SU-DHL-6 (cell line): Measurements from ENCODE around the gene P4HTM.

ENCODE experiments used
- H2AFZ ChIP-seq: fragments of 200-600 bp; sonication (generic); 2 replicates; pipeline ENCODE4 v1.6.1; 2014; ENCODE audit warnings: low read depth, mild to moderate bottlenecking, moderate library complexity, mixed read lengths, antibody characterized with exemption, low read length; ENCODE audit not compliant: severe bottlenecking
- H3F3A ChIP-seq: fragments of 200-600 bp; shearing (Covaris generic); 2 replicates; pipeline ENCODE4 v1.6.0; 2016; ENCODE audit warnings: antibody characterized with exemption, mild to moderate bottlenecking; ENCODE audit not compliant: insufficient read depth
- H3K27ac ChIP-seq: fragments of 200-600 bp; sonication (generic); 2 replicates; pipeline ENCODE4 v1.5.1; 2016; ENCODE audit warnings: low read depth, mild to moderate bottlenecking, low read length, moderate library complexity, mixed read lengths
- H3K27me3 ChIP-seq: fragments of 200-600 bp; sonication (generic), shearing (Covaris generic); 2 replicates; pipeline ENCODE4 v1.6.0; 2014; ENCODE audit warnings: mild to moderate bottlenecking, low read length
- H3K36me3 ChIP-seq: fragments of 200-600 bp; sonication (generic); 2 replicates; pipeline ENCODE4 v1.6.1; 2014; ENCODE audit warnings: mild to moderate bottlenecking, low read length, mixed read lengths
- H3K4me2 ChIP-seq: fragments of 300-600, 200-600 bp; shearing (Covaris generic), sonication (generic); 2 replicates; pipeline ENCODE4 v1.6.0; 2014; ENCODE audit warnings: low read length, low read depth, mild to moderate bottlenecking; ENCODE audit not compliant: poor library complexity, severe bottlenecking
- H3K4me3 ChIP-seq: fragments of 200-600 bp; sonication (generic); 2 replicates; pipeline ENCODE4 v1.5.1; 2014; ENCODE audit warnings: antibody characterized with exemption, low read length, mild to moderate bottlenecking, mixed read lengths; ENCODE audit not compliant: insufficient read depth, poor library complexity, severe bottlenecking
- H3K79me2 ChIP-seq: fragments of 200-600 bp; sonication (generic); 2 replicates; pipeline ENCODE4 v1.6.1; 2014; ENCODE audit warnings: mild to moderate bottlenecking, low read length, moderate library complexity; ENCODE audit not compliant: insufficient read depth
- H3K9ac ChIP-seq: fragments of 200-600 bp; sonication (generic); 2 replicates; pipeline ENCODE4 v1.7.0; 2014; ENCODE audit warnings: mild to moderate bottlenecking, low read length
- H3K9me2 ChIP-seq: fragments of 200-600 bp; sonication (generic); replicated peaks from 2 replicates; pipeline ENCODE4 v1.6.1; 2014; ENCODE audit warnings: low read length; ENCODE audit not compliant: insufficient read depth
- H3K9me3 ChIP-seq: fragments of 200-600 bp; sonication (generic); 2 replicates; pipeline ENCODE4 v1.6.1; 2014; ENCODE audit warnings: low read length, mixed read lengths; ENCODE audit not compliant: insufficient read depth
- H4K20me1 ChIP-seq: fragments of 200-600 bp; sonication (generic); 2 replicates; pipeline ENCODE4 v1.6.1; 2014; ENCODE audit warnings: low read depth, mild to moderate bottlenecking, antibody characterized with exemption, low read length, moderate library complexity, mixed read lengths
- CTCF ChIP-seq: fragments of 200-600 bp; sonication (generic); IDR thresholded peaks from one replicate; pipeline ENCODE4 v1.5.1; 2017; ENCODE audit warnings: antibody characterized with exemption, mild to moderate bottlenecking, low read length, moderate library complexity; ENCODE audit not compliant: insufficient read depth, poor library complexity, severe bottlenecking
- EZH2phosphoT487 ChIP-seq: fragments of 200-600 bp; sonication (generic), shearing (Covaris generic); conservative IDR thresholded peaks from 2 replicates; pipeline ENCODE4 v1.6.1; 2018; ENCODE audit warnings: mild to moderate bottlenecking, antibody characterized with exemption, low read length, moderate library complexity, mixed read lengths

Gene P4HTM

DNA sequence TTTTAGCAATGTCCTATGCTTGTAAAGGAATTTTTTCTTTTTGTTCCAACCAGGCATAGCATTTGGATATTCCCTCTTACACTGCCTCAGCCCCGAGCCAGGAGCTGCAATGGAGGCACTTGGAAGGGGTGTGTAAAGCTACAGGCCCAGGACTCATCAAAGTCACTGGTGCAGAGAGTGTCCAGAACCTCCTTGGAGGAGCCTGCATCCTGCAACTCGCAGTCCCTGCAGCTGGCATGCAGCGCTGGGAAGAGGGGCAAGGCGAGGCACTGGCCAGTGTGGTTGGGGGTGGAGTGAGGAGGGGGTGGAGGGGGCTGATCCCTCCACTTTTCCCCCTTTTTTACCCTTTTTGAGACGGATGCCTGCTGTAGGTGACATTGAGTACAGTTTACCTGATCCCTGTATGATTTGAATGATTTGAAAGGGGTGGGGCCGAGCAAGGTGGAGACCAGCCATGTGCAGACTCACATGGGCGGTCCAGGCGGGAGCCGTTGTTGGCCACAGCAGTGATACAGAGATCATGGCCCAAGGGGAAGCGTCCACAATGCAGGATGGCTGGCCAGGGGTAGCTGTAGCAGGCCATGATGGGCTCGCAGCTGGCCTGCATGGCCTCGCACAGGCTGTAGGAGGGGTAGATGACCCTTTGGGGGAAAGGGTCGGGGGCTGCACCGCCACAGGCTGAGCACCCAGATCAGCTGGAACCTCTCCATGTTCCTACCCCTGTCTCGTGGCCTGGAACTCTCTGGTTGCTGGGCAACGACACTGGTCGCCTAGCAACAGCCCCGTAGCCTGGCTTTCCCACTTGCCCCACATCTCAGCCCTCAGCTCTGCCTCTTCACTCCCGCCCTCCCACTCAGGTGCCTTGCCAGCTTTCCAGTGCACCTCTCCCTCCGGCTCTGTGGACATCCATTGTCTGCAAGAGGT, 7.9 kb downstream of the P4HTM start:
- TF ChIP-seq CTCF = no peak
- no peak for TF ChIP-seq EZH2phosphoT487
- Histone ChIP-seq H3K4me3 (no peak overlapping the region), H3K79me2 (no peaks in the 10 kb centered on the region), H3K9me3 (no peaks in the 10 kb centered on the region), H3K27ac (no peak overlapping the region), H2AFZ (no peak overlapping the region), H3K4me2 (no peak overlapping the region), H3K9me2 (no peaks in the 10 kb centered on the region), H3K27me3 (no peaks in the 10 kb centered on the region), H4K20me1 (no peaks in the 10 kb centered on the region), H3K9ac (no peak overlapping the region), H3K36me3 (no peaks in the 10 kb centered on the region), H3F3A (no peaks in the 10 kb centered on the region)

DNA sequence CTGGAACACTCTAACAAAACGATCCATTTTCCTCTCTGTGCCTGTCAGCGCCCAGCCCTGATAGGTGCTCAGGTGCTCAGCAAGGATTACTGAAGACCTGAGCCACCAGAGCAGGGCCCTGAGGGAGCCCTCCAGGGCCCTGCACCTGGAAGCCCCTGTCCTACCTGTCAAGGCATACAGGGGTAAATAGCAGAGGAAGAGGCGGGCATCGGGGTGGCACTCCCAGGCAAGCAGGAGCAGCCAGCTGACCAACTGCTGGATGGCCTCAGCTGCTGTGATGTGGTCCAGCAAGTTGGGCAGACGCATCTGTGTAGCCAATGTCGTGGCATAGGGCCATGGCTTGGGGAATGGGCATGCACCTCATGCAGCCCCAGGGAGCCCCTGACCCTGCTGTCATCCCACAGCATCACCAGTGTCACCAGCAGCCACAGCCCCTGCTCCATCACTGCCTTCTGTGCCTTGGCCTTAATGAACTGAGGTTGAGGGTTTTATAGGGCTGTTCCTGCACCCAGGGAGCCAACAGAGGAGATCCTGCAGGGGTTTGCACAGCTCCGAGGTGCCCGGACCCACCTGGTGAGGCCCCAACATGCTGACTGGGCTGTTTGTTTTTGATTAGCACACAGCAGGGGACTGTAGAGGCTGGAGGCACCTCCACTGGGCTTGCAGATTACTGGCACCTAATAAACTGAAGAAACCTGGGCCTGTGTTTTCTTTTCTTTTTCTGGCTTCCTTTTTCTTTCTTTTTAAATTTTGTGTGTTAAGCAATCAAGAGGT, 9.2 kb downstream of the P4HTM start:
- Histone ChIP-seq H3F3A (no peaks in the 10 kb centered on the region), H3K27me3 (no peaks in the 10 kb centered on the region), H3K9me3 (no peaks in the 10 kb centered on the region), H3K9me2 (no peaks in the 10 kb centered on the region), H3K36me3 (no peaks in the 10 kb centered on the region), H3K27ac (no peak overlapping the region), H3K4me3 (no peak overlapping the region), H4K20me1 (no peaks in the 10 kb centered on the region), H3K4me2 (no peak overlapping the region), H2AFZ (no peak overlapping the region), H3K9ac (no peak overlapping the region), H3K79me2 (no peaks in the 10 kb centered on the region)
- TF ChIP-seq EZH2phosphoT487 (no peak), CTCF (no peak)

DNA sequence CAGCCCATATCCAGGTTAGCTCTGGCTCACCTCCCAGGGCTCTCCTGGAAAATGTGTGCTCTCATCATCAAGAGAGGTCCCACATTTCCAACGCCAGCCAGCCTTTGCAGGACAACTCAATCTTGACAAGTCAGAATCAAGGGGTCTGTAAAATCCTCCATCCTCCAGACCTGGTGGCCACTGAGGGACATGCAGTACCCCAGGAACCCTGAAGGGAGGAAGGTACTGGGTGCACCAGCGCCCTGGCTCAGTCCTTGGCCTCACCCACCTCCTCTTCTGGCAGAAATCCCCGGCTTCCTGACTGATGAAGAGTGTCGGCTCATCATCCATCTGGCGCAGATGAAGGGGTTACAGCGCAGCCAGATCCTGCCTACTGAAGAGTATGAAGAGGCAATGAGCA, 11.1 kb downstream of the P4HTM start:
- H3K36me3 ChIP-seq = no peaks in the 10 kb centered on the region
- H3K9me2 ChIP-seq = no peaks in the 10 kb centered on the region
- H3K27me3 ChIP-seq = no peaks in the 10 kb centered on the region
- H3K4me3 ChIP-seq = no peak overlapping the region
- H3F3A ChIP-seq = no peaks in the 10 kb centered on the region
- H3K9ac ChIP-seq = no peak overlapping the region
- TF ChIP-seq EZH2phosphoT487 = no peak
- TF ChIP-seq CTCF = no peak
- H3K9me3 ChIP-seq = no peaks in the 10 kb centered on the region
- H2AFZ ChIP-seq = no peak overlapping the region
- no peak overlapping the region for H3K27ac ChIP-seq
- no peak overlapping the region for H3K4me2 ChIP-seq
- H4K20me1 ChIP-seq = no peaks in the 10 kb centered on the region
- H3K79me2 ChIP-seq = no peaks in the 10 kb centered on the region
